HEK293 (cell line): ENCODE measurements around the gene IRF3.

ENCODE experiments used
- CTCF ChIA-PET: fragments of 350-600 bp; formaldehyde crosslinking; extraction: SDS; loops from one replicate; lab custom pipeline; 2021; ENCODE audit warnings: antibody characterized with exemption; lab: Yijun Ruan, JAX
- POLR2A ChIA-PET: fragments of 300-600 bp; formaldehyde crosslinking; extraction: SDS; loops from one replicate; lab custom pipeline; 2020; ENCODE audit warnings: antibody characterized with exemption, inconsistent platforms; lab: Yijun Ruan, JAX
- H3K27ac ChIP-seq: fragments of 200-500 bp; sonication (Bioruptor generic); 2 replicates; pipeline ENCODE4 v1.5.1; 2014; ENCODE audit warnings: low read depth, low read length, control low read depth, inconsistent platforms; ENCODE audit errors: extremely low read depth
- H3K36me3 ChIP-seq, 2 experiments: fragments of 200-500 bp in 1 of 2; sonication (Bioruptor generic) in 1 of 2; 1 replicate in 1 of 2; 2 replicates in 1 of 2; pipeline ENCODE4 v1.5.1; 2014 to 2017; ENCODE audit warnings: inconsistent platforms in 2 of 2, low read length in 2 of 2; ENCODE audit not compliant: control insufficient read depth in 2 of 2, insufficient read depth in 1 of 2
- H3K4me1 ChIP-seq: fragments of 200-500 bp; sonication (Bioruptor generic); 2 replicates; pipeline ENCODE4 v1.5.1; 2014; ENCODE audit warnings: mild to moderate bottlenecking, low read length, inconsistent platforms; ENCODE audit not compliant: control insufficient read depth, insufficient read depth
- H3K4me3 ChIP-seq: 2 replicates; pipeline ENCODE4 v1.5.1; 2011; ENCODE audit warnings: low read depth, mild to moderate bottlenecking, control low read depth, low read length, moderate library complexity
- H3K9me3 ChIP-seq: fragments of 200-500 bp; sonication (Bioruptor generic); 2 replicates; pipeline ENCODE4 v1.5.1; 2014; ENCODE audit warnings: low read depth, low read length, inconsistent platforms; ENCODE audit not compliant: control insufficient read depth, insufficient read depth
- CTCF ChIP-seq: fragments of 450-650 bp; formaldehyde crosslinking; IDR thresholded peaks from 2 replicates; pipeline ENCODE4 v1.5.1; 2016; ENCODE audit warnings: missing biosample characterization, missing genetic modification characterization
- OVOL3 ChIP-seq: fragments of 450-650 bp; formaldehyde crosslinking; IDR thresholded peaks from 2 replicates; pipeline ENCODE4 v1.5.1; 2016; ENCODE audit warnings: missing biosample characterization, missing genetic modification characterization
- REPIN1 ChIP-seq: fragments of 450-650 bp; formaldehyde crosslinking; IDR thresholded peaks from 2 replicates; pipeline ENCODE4 v1.5.1; 2017; ENCODE audit warnings: missing biosample characterization, missing genetic modification characterization, low read depth
- SP2 ChIP-seq: fragments of 450-650 bp; formaldehyde crosslinking; IDR thresholded peaks from 2 replicates; pipeline ENCODE4 v1.5.1; 2016; ENCODE audit warnings: missing biosample characterization, missing genetic modification characterization
- TRIM28 ChIP-seq: IDR thresholded peaks from 2 replicates; pipeline ENCODE4 v1.6.1; 2011; ENCODE audit warnings: low read length, control low read depth, borderline replicate concordance
- ZBTB21 ChIP-seq: fragments of 450-650 bp; formaldehyde crosslinking; IDR thresholded peaks from 2 replicates; pipeline ENCODE4 v1.5.1; 2017; ENCODE audit warnings: missing biosample characterization, missing genetic modification characterization
- ZBTB44 ChIP-seq: fragments of 450-650 bp; IDR thresholded peaks from 2 replicates; pipeline ENCODE4 v1.5.1; 2018; ENCODE audit warnings: missing biosample characterization, mild to moderate bottlenecking, missing genetic modification characterization
- ZBTB8A ChIP-seq: fragments of 450-650 bp; formaldehyde crosslinking; IDR thresholded peaks from 2 replicates; pipeline ENCODE4 v1.5.1; 2016; ENCODE audit warnings: missing biosample characterization, missing genetic modification characterization
- ZFP3 ChIP-seq: fragments of 450-650 bp; formaldehyde crosslinking; IDR thresholded peaks from 2 replicates; pipeline ENCODE4 v1.5.1; 2016; ENCODE audit warnings: low read depth, missing biosample characterization, missing genetic modification characterization
- ZNF266 ChIP-seq: fragments of 450-650 bp; formaldehyde crosslinking; IDR thresholded peaks from 2 replicates; pipeline ENCODE4 v1.5.1; 2016; ENCODE audit warnings: missing biosample characterization, missing genetic modification characterization, low read depth
- ZNF280C ChIP-seq: fragments of 450-650 bp; formaldehyde crosslinking; IDR thresholded peaks from 2 replicates; pipeline ENCODE4 v1.5.1; 2016; ENCODE audit warnings: missing biosample characterization, missing genetic modification characterization
- ZNF324 ChIP-seq: fragments of 450-650 bp; formaldehyde crosslinking; IDR thresholded peaks from 2 replicates; pipeline ENCODE4 v1.5.1; 2016; ENCODE audit warnings: missing biosample characterization, missing genetic modification characterization
- ZNF394 ChIP-seq: fragments of 450-650 bp; formaldehyde crosslinking; IDR thresholded peaks from 2 replicates; pipeline ENCODE4 v1.5.1; 2016; ENCODE audit warnings: missing biosample characterization, missing genetic modification characterization, mild to moderate bottlenecking, moderate library complexity, borderline replicate concordance
- ZNF433 ChIP-seq: fragments of 450-650 bp; formaldehyde crosslinking; IDR thresholded peaks from 2 replicates; pipeline ENCODE4 v1.5.1; 2016; ENCODE audit warnings: missing biosample characterization, missing genetic modification characterization, low read depth
- ZNF518A ChIP-seq: fragments of 450-650 bp; formaldehyde crosslinking; conservative IDR thresholded peaks from 2 replicates; pipeline ENCODE4 v1.5.1; 2016; ENCODE audit warnings: low read depth, missing biosample characterization, missing genetic modification characterization
- ZNF521 ChIP-seq: fragments of 450-650 bp; formaldehyde crosslinking; IDR thresholded peaks from 2 replicates; pipeline ENCODE4 v1.5.1; 2017; ENCODE audit warnings: missing biosample characterization, mild to moderate bottlenecking, missing genetic modification characterization
- ZNF561 ChIP-seq: fragments of 450-650 bp; IDR thresholded peaks from 2 replicates; pipeline ENCODE4 v1.5.1; 2018; ENCODE audit warnings: missing biosample characterization, missing genetic modification characterization, borderline replicate concordance
- ZNF621 ChIP-seq: fragments of 450-650 bp; formaldehyde crosslinking; IDR thresholded peaks from 2 replicates; pipeline ENCODE4 v1.5.1; 2017; ENCODE audit warnings: missing biosample characterization, missing genetic modification characterization
- ZNF664 ChIP-seq: fragments of 450-650 bp; formaldehyde crosslinking; IDR thresholded peaks from 2 replicates; pipeline ENCODE4 v1.5.1; 2016; ENCODE audit warnings: missing biosample characterization, missing genetic modification characterization
- ZNF677 ChIP-seq: fragments of 450-650 bp; IDR thresholded peaks from 2 replicates; pipeline ENCODE4 v1.5.0; 2018; ENCODE audit warnings: missing biosample characterization, mild to moderate bottlenecking, missing genetic modification characterization, moderate library complexity
- ZNF747 ChIP-seq: fragments of 450-650 bp; formaldehyde crosslinking; IDR thresholded peaks from 2 replicates; pipeline ENCODE4 v1.5.1; 2016; ENCODE audit warnings: missing biosample characterization, missing genetic modification characterization
- ZNF776 ChIP-seq: fragments of 450-650 bp; formaldehyde crosslinking; IDR thresholded peaks from 2 replicates; pipeline ENCODE4 v1.5.0; 2017; ENCODE audit warnings: missing biosample characterization, missing genetic modification characterization, borderline replicate concordance
- ZNF792 ChIP-seq: fragments of 450-650 bp; formaldehyde crosslinking; IDR thresholded peaks from 2 replicates; pipeline ENCODE4 v1.5.1; 2016; ENCODE audit warnings: missing biosample characterization, missing genetic modification characterization
- ZNF830 ChIP-seq: fragments of 450-650 bp; IDR thresholded peaks from 2 replicates; pipeline ENCODE4 v1.5.0; 2018; ENCODE audit warnings: missing biosample characterization, missing genetic modification characterization, low read depth, mild to moderate bottlenecking, moderate library complexity
- ZSCAN5A ChIP-seq: fragments of 450-650 bp; formaldehyde crosslinking; IDR thresholded peaks from 2 replicates; pipeline ENCODE4 v1.5.1; 2016; ENCODE audit warnings: missing biosample characterization, missing genetic modification characterization

Gene IRF3

GRCh38 chr19:49676136-49676783, 10.6 kb upstream of the IRF3 start:
- ChIA-PET POLR2A (interaction anchor here (0.5 to 3.8 kb wide), 36 partner anchors 9 to 602 kb away, joined by 3 to 56 read pairs (median 5); partner anchors contain the start of genes ADM5, AKT1S1, ALDH16A1 and AP2A1), CTCF (interaction anchor here (0.6 to 4.4 kb wide), 11 partner anchors 12 to 203 kb away, joined by 3 to 27 read pairs (median 4); partner anchors contain the start of genes BCL2L12, IRF3 and PRRG2)
- Histone ChIP-seq H3K36me3 (peaks cover 13 to 14% of the 10 kb centered on the region in 2 experiments; a peak in 2 of 3 replicates), H3K9me3 (no peaks in the 10 kb centered on the region), H3K27ac (peak overlapping the region; percentile 94), H3K4me3 (peak overlapping the region; percentile 46), H3K4me1 (peaks cover 23% of the 10 kb centered on the region)
- no peak for TF ChIP-seq ZFP3 (tag by site-specific recombination)
- TF ChIP-seq TRIM28 = no peak
- TF ChIP-seq ZNF433 (tag by site-specific recombination) = no peak
- peak; percentile 60 for TF ChIP-seq REPIN1 (tag by site-specific recombination)
- TF ChIP-seq ZBTB21 = peak; percentile 58; the same call in 1 of the 2 replicates
- TF ChIP-seq ZNF830 (tag by site-specific recombination) = no peak
- no peak for TF ChIP-seq SP2 (tag by site-specific recombination)
- TF ChIP-seq ZSCAN5A (tag by site-specific recombination) = no peak
- no peak for TF ChIP-seq ZNF280C (tag by site-specific recombination)
- no peak for TF ChIP-seq ZBTB8A (tag by site-specific recombination)
- no peak for TF ChIP-seq ZNF518A (tag by site-specific recombination)
- no peak for TF ChIP-seq CTCF (tag by site-specific recombination)
- no peak for TF ChIP-seq ZNF677 (tag by site-specific recombination)
- TF ChIP-seq ZNF621 (tag by site-specific recombination) = no peak
- TF ChIP-seq ZBTB44 (tag by site-specific recombination) = no peak
- no peak for TF ChIP-seq ZNF266 (tag by site-specific recombination)
- TF ChIP-seq ZNF521 (tag by site-specific recombination) = no peak
- peak; percentile 56; the same call in 1 of the 2 replicates for TF ChIP-seq ZNF561 (tag by site-specific recombination)
- TF ChIP-seq ZNF394 (tag by site-specific recombination) = peak; percentile 22; the same call in 1 of the 2 replicates
- TF ChIP-seq OVOL3 (tag by site-specific recombination) = peak; percentile 25; the same call in 1 of the 2 replicates
- TF ChIP-seq ZNF324 (tag by site-specific recombination) = peak; percentile 74; the same call in 1 of the 2 replicates
- TF ChIP-seq ZNF792 = 0 out of 2 replicates have a peak, but pooled peaks have one; percentile 58
- peak; percentile 95 for TF ChIP-seq ZNF664 (tag by site-specific recombination)
- TF ChIP-seq ZNF747 (tag by site-specific recombination) = no peak
- TF ChIP-seq ZNF776 (tag by site-specific recombination) = no peak
